ENCODE measurements around the gene C3. TPM values are rescaled to one million over a fixed set of nuclear protein-coding genes. Genes with fewer than 3 reads are reported as not detected.
"Not testable (repeated sequence)": the region's sequence is repeated elsewhere in the genome, so short reads cannot be mapped to it uniquely, and the experiment has no call there.

Gene C3
- total RNA-seq, 1 donor from 2014 or later, result 1.6 TPM

DNA sequence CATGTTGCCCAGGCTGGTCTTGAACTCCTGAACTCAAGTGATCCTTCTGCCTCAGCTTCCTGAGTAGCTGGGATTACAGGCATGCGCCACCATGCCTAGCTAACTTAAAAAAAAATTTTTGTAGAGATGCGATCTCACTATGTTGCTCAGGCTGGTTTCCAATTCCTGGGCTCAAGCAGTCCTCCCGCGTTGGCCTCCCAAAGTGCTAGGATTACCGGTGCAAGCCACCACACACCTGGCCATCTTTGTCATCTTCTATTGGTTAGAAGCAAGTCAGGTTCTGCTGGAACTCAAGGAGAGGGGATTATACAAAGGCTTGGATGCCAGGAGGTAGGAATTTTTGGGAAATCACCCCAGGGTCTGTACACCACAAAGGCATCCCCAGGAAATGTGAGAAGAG is 75.7 kb downstream of the C3 start:
- TF ChIP-seq, protein P1, sequence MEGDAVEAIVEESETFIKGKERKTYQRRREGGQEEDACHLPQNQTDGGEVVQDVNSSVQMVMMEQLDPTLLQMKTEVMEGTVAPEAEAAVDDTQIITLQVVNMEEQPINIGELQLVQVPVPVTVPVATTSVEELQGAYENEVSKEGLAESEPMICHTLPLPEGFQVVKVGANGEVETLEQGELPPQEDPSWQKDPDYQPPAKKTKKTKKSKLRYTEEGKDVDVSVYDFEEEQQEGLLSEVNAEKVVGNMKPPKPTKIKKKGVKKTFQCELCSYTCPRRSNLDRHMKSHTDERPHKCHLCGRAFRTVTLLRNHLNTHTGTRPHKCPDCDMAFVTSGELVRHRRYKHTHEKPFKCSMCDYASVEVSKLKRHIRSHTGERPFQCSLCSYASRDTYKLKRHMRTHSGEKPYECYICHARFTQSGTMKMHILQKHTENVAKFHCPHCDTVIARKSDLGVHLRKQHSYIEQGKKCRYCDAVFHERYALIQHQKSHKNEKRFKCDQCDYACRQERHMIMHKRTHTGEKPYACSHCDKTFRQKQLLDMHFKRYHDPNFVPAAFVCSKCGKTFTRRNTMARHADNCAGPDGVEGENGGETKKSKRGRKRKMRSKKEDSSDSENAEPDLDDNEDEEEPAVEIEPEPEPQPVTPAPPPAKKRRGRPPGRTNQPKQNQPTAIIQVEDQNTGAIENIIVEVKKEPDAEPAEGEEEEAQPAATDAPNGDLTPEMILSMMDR (IDR thresholded peaks at IDR 0.05; ENCODE audit: unreplicated experiment), result no peak
- DNase-seq (ENCODE audit: low spot score, unreplicated experiment), result no peak
- Mint-ChIP-seq H3K9me3 (ENCODE audit: low read depth) (peaks cover 6% of the 10 kb centered on the region), H3K27ac (no peak overlapping the region), H3K4me1 (ENCODE audit: low read depth) (peaks cover 2% of the 10 kb centered on the region), H3K27me3 (no peaks in the 10 kb centered on the region), H3K36me3 (ENCODE audit: insufficient read depth) (no peaks in the 10 kb centered on the region), H3K4me3 (ENCODE audit: low read depth) (no peak overlapping the region)

DNA sequence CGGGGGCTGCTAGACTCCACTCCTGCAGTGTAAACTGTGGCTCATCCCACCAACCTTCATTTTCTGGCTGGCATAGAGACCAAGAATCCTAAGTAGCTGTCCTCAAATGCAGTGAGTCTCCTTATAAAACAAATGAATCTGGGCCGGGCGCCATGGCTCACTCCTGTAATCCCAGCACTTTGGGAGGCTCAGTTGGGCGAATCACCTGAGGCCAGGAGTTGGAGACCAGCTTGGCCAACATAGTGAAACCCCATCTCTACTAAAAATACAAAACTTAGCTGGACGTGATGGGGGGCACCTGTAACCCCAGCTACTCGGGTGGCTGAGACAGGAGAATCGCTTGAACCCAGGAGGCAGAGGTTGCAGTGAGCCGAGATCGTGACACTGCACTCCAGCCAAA is 80.1 kb downstream of the C3 start:
- not testable (repeated sequence) for H3K27me3 Mint-ChIP-seq; H3K27ac Mint-ChIP-seq; H3K9me3 Mint-ChIP-seq (ENCODE audit: low read depth); H3K4me1 Mint-ChIP-seq (ENCODE audit: low read depth); DNase-seq (ENCODE audit: low spot score, unreplicated experiment); H3K4me3 Mint-ChIP-seq (ENCODE audit: low read depth); H3K36me3 Mint-ChIP-seq (ENCODE audit: insufficient read depth)

DNA sequence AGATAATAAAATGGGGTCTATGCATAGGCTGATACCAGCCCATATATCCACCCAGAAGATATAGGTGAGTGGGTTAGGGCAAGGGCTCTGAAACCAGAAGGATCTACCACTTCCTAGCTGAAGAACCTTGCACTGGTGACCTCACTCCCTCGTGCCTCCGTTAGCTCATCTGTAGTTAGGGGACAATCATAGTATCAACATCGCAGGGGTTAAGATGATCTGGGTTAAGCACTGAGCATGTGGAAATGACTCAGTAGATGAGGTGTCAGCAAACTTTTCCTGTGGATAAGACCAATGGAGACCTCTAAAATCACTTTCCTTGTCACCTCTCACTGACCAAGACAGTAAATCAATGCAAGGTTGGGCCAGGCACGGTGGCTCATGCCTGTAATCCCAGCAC is 81.0 kb downstream of the C3 start:
- H3K36me3 Mint-ChIP-seq (ENCODE audit: insufficient read depth), result no peaks in the 10 kb centered on the region
- TF ChIP-seq, protein P1 (IDR thresholded peaks at IDR 0.05; ENCODE audit: unreplicated experiment), result no peak
- no peaks in the 10 kb centered on the region for H3K27me3 Mint-ChIP-seq
- H3K27ac Mint-ChIP-seq, result no peak overlapping the region
- peaks cover under 1% of the 10 kb centered on the region for H3K9me3 Mint-ChIP-seq (ENCODE audit: low read depth)
- no peak for DNase-seq (ENCODE audit: low spot score, unreplicated experiment)
- H3K4me1 Mint-ChIP-seq (ENCODE audit: low read depth), result no peaks in the 10 kb centered on the region
- H3K4me3 Mint-ChIP-seq (ENCODE audit: low read depth), result no peak overlapping the region

DNA sequence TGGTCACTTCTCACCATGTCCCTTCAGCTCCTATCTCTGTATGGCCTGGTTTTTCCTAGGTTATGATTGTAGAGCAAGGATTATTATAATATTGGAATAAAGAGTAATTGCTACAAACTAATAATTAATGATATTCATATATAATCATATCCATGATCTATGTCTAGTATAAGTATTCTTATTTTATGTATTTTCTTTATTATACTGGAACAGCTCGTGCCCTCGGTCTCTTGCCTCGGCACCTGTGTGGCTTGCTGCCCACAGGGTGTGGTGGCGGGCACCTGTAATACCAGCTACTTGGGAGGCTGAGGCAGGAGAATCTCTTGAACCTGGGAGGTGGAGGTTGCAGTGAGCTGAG is 87.0 kb downstream of the C3 start:
- H3K4me1 Mint-ChIP-seq (ENCODE audit: low read depth); H3K4me3 Mint-ChIP-seq (ENCODE audit: low read depth); H3K36me3 Mint-ChIP-seq (ENCODE audit: insufficient read depth); DNase-seq (ENCODE audit: low spot score, unreplicated experiment); H3K27me3 Mint-ChIP-seq; H3K27ac Mint-ChIP-seq; H3K9me3 Mint-ChIP-seq (ENCODE audit: low read depth): not testable (repeated sequence)

DNA sequence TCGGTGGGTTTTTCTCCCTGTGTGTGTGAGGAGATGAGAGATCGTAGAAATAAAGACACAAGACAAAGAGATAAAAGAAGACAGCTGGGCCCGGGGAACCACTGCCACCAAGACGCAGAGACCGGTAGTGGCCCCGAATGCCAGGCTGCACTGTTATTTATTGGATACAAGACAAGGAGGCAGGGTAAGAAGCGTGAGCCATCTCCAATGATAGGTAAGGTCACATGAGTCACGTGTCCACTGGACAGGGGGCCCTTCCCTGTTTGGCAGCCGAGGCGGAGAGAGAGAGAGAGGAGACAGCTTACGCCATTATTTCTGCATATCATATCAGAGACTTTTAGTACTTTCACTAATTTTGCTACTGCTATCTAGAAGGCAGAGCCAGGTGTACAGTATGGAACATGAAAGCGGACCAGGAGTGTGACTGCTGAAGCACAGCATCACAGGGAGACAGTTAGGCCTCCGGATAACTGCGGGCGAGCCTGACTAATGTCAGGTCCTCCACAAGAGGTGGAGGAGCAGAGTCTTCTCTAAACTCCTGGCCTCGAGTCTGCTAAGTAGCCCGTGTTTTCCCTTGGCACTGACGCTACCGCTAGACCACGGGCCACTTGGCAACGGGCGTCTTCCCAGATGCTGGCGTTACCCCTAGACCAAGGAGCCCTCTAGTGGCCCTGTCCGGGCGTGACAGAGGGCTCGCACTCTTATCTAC is 87.5 kb downstream of the C3 start:
- H3K4me3 Mint-ChIP-seq (ENCODE audit: low read depth); H3K9me3 Mint-ChIP-seq (ENCODE audit: low read depth); H3K4me1 Mint-ChIP-seq (ENCODE audit: low read depth); H3K27me3 Mint-ChIP-seq; H3K36me3 Mint-ChIP-seq (ENCODE audit: insufficient read depth); H3K27ac Mint-ChIP-seq: not testable (repeated sequence)
- DNase-seq (ENCODE audit: low spot score, unreplicated experiment), result peak; percentile 43
- TF ChIP-seq, protein P1 (IDR thresholded peaks at IDR 0.05; ENCODE audit: unreplicated experiment), result peak; percentile 70

DNA sequence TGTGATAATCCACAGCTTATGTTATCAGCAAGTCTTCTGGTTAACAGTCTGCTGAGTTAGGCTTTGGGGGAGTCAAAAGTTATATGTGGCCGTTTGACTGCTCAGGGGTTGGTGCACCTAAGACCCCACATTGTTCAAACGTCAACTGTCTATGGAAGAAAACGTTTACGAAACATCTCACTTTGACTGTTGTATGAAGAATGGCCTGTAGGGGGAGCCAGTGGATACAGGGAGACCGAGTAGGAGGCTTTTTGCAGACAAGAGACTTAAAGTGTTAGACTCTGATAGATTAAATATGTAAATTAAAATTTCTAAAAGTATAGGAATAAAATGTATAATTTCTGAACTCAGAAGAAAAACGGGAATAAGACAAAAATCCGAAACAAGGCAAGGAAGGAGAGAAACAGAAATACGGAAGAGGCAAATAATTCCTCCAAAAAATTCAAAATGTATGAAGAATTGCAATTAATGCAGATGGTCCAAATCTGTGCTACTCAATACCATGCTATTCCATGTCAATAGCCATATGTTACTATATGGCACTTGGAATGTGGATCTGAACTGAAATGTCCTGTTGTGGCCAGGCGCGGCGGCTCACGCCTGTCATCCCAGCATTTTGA is 88.3 kb downstream of the C3 start:
- TF ChIP-seq, protein P1 (IDR thresholded peaks at IDR 0.05; ENCODE audit: unreplicated experiment), result peak; percentile 86
- no peaks in the 10 kb centered on the region for H3K36me3 Mint-ChIP-seq (ENCODE audit: insufficient read depth)
- H3K27me3 Mint-ChIP-seq, result peaks cover 6% of the 10 kb centered on the region
- no peak overlapping the region for H3K27ac Mint-ChIP-seq
- no peaks in the 10 kb centered on the region for H3K4me1 Mint-ChIP-seq (ENCODE audit: low read depth)
- no peak overlapping the region for H3K4me3 Mint-ChIP-seq (ENCODE audit: low read depth)
- DNase-seq (ENCODE audit: low spot score, unreplicated experiment), result peak; percentile 62
- H3K9me3 Mint-ChIP-seq (ENCODE audit: low read depth), result peaks cover 10% of the 10 kb centered on the region

Small RNA genes lying within 50 kb of the gene (microRNA-seq; reads per million reads assigned to microRNA genes)
- not detected for gene MIR6791 (ENCODE audit: borderline number of aligned reads, unreplicated experiment)

Other genes starting within 250 kb of the C3 start
- 0.47 and 0.67 TPM in 2 replicates for gene DENND1C, start 238.9 kb downstream of the C3 start, total RNA-seq
- gene TUBB4A, start 218.3 kb downstream of the C3 start, total RNA-seq, result 41.7 and 43.4 TPM in 2 replicates
- gene TNFSF9, start 189.6 kb downstream of the C3 start, total RNA-seq, result 0.53 TPM in 1 of 2 replicates, not detected in the other
- not detected in 2 replicates for gene CD70, start 129.5 kb downstream of the C3 start, total RNA-seq
- gene TNFSF14, start 50.5 kb downstream of the C3 start, total RNA-seq, result not detected in 2 replicates
- 72.8 and 80.8 TPM in 2 replicates for gene GPR108, start 16.9 kb upstream of the C3 start, total RNA-seq
- gene TRIP10, start 19.0 kb upstream of the C3 start, total RNA-seq, result 46.0 and 48.2 TPM in 2 replicates
- gene SH2D3A, start 46.8 kb upstream of the C3 start, total RNA-seq, result 19.8 and 20.0 TPM in 2 replicates
- gene VAV1, start 52.1 kb upstream of the C3 start, total RNA-seq, result not detected in 2 replicates
- not detected in 2 replicates for gene ADGRE1, start 166.9 kb upstream of the C3 start, total RNA-seq

Data from progenitor cell of endocrine pancreas (in vitro differentiated cells).